DMS153 treated with DMSO at 0.1 percent for 48 hours (cell line): ENCODE results near the gene SMIM21.
A peak's percentile ranks its signal among the peaks of the same experiment; 100 is the strongest.

Experiments
- DNase-seq: peaks from one replicate; lab custom pipeline; 2025; ENCODE audit not compliant: unreplicated experiment; lab: John Stamatoyannopoulos, UW

SMIM21 gene

DNA sequence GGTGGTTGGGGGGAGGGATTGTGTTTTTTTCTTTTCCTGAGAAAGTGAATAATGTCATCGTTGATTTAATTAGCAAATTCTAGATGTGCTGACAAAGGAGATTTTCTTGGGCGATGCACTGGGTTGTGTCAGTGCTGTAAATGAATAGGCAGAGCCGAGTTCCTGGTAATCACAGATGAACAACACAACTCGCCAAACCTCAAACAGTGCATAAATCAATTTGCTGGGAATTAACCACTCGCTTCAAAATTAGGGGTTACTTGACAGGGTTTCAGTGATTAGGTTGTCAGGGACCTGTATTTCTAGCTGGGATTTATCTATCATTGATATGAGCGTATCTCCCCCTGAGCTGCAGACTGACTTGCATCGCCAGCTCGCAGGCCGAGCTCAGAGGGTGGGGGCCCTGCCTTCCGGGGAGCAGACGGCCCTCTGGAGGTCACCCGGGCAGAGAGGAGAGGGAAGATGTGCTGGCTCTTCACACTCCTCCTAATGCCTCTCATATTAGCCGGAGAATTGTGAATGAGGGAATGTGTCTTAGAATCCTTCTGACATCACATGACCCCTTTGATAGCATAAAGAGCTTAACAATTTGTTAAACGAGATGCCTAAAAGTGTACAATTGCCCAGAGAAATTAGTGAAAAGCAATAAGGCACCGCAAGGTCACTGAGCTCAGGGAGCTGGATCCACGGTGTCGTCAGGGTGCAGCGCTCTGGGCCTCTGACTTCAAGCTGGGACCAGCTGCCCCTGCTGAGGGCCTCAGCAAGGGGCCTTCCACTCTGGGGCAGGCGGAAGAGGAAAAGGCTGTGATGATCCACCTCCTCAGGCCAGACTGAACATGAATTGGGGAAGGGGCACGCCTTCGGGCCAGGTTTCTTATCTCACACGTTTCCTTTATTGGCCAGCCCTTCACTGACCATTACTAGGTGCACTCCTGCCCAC lies 48.9 kb downstream of the SMIM21 start:
- DNase-seq, result no peak

DNA sequence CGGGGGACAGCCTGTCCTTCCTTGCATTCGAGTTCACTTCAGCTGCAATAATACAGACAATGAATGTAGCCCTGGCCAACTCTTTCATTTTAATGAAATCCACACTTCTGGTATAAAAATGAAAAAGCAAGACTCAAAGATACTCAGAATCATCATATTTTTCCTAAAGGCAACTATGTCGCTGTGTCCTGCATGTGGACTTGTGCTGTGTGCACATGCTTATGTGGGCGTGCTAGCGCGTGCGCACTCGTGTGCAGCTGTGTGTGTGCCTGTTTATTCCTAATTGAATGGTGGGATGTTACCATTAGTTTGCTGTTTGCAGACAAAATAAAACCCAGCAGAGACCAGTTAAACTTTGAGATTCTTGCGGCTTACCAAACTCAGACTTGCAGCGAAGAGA lies 49.6 kb downstream of the SMIM21 start:
- DNase-seq, result no peak

DNA sequence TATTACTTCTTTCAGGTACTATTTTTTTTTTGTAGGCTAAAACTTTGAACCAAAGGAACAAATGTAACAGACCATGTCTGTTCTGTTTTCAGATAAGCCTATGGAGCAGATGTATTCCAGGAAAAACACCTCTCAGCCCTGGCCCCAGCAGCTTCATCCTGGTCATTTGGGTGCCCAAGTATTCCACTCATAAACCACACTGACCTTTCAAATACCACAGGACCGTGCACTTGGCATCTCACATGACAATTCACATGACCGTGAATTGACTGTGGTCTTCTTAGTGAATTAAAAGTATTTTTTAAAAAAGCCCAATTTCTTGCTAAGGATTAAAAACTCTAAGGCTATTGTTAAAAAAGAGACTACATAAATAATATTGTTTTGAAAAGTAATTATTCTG lies 50.2 kb downstream of the SMIM21 start:
- DNase-seq, result no peak

DNA sequence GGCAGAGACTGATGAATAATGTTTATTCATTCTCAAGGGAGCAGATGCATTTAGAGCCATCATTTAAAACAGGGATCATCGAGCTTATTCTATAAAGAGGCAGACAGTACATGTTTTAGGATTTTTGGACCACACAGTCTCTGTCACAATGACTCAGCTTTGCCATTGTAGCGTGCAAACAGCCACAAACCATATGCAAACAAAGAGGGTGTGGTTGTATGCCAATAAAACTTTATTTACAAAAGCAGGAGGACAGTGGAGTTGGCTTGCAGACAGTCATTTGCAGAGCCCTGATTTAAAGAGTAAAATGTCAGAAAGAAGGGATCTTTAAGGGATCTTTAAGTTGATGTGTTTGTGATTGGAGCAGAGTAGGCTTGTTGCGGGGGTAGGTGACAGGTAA lies 51.5 kb downstream of the SMIM21 start:
- no peak for DNase-seq

DNA sequence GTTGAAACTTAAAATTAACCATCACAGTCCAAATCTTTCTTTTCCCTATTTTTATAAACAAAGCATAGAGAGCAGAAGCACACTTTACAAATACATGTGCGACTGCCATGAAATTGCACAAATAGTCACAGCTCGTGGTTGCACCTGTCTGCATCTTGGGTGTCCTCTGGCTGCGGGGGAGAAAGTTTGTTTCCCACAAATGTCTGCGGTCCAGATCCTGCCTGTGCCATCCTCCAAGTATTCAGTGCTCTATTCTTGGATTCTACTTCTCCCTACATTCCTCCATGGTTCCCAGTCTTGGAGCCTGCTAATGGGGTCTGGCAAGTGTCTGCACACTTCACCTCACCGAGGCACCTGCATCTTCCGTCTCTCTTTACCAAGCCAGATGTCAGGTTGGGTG lies 52.2 kb downstream of the SMIM21 start:
- no peak for DNase-seq

DNA sequence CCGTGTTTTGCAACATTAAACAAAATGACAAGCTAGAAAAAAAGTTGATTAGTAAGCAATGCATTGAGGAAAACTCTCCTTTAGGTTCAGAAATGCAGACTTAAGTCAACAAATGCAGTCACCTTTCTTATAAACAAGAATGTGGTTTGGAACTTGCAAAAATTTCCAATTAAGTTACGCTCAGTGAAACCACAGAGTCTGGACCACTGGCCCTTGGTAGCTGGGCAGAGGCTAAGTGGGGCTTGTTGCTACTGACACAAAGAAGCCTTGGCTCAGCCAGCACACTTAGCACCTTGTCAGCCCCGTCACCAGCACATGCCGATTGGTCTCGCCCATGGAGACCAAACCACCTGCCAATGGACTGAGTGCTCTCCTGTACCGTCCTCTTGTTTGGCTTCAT lies 53.0 kb downstream of the SMIM21 start:
- no peak for DNase-seq

DNA sequence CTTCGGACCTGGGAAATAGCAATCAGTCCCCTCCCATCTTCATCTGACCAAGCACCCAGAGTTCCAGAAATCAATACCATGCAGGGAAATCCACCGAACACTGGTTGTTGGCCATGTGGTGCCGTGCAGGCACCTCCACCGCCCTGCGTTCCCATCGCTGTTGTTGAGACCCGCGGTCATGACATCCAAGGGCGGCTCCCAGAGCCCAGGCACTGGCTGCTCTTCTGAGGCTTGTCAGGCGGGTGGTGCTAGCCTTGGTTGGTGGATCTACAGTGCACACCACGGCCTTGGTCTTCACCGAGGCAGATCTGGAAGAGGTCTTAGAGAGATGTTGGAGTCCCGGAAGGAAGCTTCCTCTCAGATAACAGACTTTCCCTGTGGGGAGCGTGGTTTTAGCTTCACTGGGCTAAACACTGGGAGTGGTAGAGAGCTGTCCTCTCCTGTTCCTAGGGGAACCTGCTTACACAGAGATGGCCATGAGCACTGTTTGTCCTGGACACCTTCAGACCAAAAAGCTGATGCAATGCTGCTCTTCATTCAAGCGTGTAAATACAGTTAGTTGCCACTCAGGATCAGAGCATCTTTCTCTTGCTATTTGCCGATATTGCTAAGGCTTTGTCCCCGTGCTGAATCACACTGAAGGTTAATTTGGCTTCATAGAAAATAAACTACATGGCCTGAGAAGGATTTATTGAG lies 58.3 kb downstream of the SMIM21 start:
- no peak for DNase-seq

DNA sequence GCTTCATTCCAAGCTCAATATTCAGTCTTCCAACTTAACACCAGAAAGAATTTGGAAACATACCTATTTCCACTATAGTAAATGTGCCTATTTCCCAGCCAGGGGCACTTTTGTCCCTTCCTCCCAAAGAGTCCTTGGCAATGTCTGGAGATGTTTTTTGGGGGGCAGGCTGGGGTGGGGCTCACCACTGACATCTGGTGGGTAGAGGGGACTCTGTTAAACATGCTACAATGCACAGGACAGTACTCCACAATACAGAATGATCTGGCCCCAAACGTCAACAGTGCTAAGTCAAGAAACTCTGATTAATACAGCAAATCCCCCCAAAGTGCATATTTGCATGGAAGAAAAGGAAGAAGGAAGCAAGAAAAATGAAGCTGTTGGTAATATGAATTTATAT lies 61.7 kb downstream of the SMIM21 start:
- no peak for DNase-seq

DNA sequence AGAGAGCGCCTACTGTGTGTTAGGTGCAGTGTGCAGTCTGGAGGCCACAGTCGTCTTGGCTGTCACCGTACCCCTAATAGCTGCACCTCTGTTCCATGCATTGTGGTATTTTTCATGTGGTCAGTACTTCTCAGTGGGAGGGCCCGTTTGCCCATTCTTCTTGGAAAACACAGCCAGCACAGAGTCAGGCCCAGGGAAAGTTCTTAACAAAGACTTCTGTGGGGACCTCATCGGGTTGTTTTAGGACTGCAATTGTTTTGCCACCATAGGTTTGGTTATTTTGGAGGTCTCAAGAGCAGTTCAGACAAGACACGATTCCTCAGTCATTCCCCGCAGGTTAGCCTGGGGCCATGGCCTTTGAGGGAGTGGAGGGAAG lies 62.3 kb downstream of the SMIM21 start:
- DNase-seq, result no peak

DNA sequence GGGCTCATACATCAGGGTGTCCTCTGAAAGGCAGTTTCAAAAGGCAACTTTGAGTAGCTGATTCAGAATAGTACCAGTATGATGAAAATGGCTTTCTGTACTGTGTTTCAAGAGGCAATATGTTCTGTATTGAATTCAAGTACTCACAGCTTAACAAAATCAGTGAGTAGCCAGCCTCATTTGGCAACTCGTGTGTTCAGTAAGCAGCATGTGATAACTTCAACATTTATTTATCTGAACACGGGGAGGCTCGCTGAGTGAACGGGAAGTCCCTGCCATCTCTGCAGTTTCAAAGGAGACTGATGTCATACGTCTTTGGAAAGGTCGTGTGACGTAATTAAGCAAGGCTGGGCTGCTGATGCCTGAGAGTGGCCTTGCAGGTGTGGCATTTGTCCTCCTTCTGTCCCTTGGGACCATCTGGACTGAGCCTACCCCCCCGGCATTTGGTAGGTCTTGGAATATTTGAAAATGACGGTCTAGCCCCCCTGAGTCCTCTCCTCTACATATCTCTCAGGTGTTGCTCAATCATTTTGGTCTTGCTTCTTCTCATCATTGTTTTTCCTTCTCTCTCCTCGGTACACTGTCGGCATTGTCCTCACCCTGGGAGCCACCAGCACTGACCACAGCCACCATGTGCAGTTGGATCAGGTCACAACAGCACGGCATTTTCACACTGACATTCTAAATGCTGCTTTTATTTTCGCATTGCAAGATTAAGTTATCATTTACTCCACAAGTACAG lies 62.8 kb downstream of the SMIM21 start:
- peak; percentile 38 for DNase-seq

DNA sequence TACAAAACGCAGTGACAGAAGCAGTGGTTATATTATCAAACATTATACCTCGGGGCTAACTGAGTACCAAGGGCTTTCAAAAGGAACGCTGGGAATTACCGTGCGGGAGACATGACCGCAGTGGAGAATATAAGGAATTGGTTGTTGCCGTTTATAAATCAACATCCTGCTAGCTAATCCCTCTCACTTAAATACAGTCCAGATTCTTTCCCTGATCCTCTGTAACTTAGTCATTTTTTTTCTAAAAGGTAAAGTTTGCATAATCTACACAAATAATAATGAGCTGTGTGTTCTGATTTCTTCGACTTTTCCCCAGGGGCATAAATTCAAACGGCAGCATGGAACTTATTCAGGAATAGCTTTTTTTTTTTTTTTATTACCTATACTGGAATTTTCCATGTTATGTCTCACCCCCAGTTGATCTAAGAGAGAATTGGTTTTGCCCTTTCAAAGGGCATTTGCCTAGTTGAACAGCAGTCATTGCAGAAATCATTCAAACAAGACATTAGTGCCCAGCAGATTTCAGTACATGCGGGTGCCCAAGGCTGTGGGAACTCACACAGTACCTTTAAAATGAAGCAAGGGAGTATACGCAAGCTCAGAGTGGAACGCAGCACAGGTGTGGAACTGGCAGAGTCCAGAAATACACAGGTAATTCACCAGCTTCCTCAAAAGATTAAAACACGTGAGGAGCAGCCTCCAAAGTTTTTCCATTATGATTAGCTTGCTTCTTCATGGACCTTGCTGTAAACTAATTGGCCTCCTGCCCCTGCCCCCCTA lies 63.9 kb downstream of the SMIM21 start:
- DNase-seq, result no peak

DNA sequence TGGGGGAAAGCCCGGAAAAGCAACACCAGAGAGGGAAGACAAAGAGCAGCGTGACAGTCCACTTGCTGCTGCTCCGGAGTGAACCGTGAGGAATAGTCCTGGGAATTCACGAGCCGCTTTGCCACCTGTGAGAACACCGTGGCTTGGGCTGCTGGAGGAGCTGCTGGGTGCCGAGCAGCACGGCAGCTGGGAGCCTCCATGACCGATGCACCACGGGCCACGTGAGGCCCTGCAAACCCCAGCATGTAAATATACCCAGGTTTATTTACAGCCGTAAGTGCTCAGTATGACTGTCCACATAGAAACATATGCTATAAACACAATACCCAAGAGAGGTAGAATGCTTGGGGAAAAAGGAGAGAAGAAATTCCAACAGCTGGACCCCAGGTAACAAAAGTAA lies 65.1 kb downstream of the SMIM21 start:
- peak; percentile 9 for DNase-seq

DNA sequence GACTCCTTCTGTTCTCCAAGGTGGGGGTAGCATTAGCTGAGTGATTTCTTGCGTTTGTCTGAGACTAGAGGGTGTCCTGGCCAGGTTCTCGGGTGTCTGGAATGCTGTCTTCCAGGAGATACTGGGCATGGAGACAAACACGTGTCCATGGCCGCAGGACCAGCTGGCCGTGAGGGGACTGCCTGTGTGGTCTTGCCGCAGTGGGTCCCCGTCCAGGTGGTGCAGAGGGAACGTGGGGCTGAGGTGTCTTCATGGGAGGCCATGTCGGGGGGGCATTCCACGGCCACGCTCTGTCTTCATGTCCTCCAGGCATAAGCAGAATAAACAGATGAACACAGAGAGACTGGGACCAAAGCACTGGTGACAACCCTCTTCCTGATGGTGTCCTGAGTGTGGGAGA lies 66.6 kb downstream of the SMIM21 start:
- no peak for DNase-seq

DNA sequence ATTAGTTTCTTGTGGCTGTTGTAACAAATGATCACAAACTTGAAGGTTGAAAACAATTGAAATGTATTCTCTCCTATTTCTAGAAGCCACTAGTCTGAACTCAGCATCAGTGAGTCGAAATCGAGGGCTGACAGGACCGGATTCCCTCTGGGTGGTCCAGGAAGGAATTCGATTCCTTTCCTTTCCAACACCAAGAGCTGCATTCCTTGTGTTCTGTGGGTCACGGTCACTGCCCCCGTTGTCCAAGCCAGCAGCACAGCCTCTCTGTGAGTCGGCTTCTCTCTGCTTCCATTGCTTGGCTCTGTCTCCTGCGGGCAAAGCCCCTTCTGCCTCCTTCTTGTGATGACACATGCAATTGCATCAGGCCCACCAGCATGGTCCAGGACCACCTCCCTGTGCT lies 67.3 kb downstream of the SMIM21 start:
- no peak for DNase-seq
